Stomach smooth muscle (tissue), 2 donors: ENCODE measurements around the gene CD164L2.
A peak's percentile ranks its signal among the peaks of the same experiment; 100 is the strongest.
"Not testable (repeated sequence)": the region's sequence is repeated elsewhere in the genome, so short reads cannot be mapped to it uniquely, and the experiment has no call there.

ENCODE experiments used
- H3K27ac ChIP-seq: one replicate; pipeline ENCODE4 v1.7.0; 2013; ENCODE audit warnings: mild to moderate bottlenecking, low read length, inconsistent platforms
- H3K27me3 ChIP-seq, 2 donors: one replicate each; pipeline ENCODE4 v1.7.0; 2013; ENCODE audit warnings: low read length in 2 of 2; ENCODE audit not compliant: insufficient read depth in 2 of 2, control insufficient read depth in 1 of 2
- H3K36me3 ChIP-seq, 2 donors: one replicate each; pipeline ENCODE4 v1.7.0; 2013; ENCODE audit warnings: low read length in 2 of 2; ENCODE audit not compliant: control insufficient read depth in 2 of 2, insufficient read depth in 2 of 2
- H3K4me1 ChIP-seq: one replicate; pipeline ENCODE4 v1.7.0; 2013; ENCODE audit warnings: low read length; ENCODE audit not compliant: control insufficient read depth, insufficient read depth
- H3K4me3 ChIP-seq, 2 donors: one replicate each; pipeline ENCODE4 v1.7.0; 2013; ENCODE audit warnings: low read length in 2 of 2
- H3K9ac ChIP-seq, 2 donors: one replicate each; pipeline ENCODE4 v1.7.0; 2013; ENCODE audit warnings: low read length in 2 of 2, mild to moderate bottlenecking in 1 of 2
- H3K9me3 ChIP-seq, 2 donors: one replicate each; pipeline ENCODE4 v1.7.0; 2013; ENCODE audit warnings: low read length in 2 of 2; ENCODE audit not compliant: control insufficient read depth in 2 of 2
- donor health status: healthy.
- donor health status: Pancreatic carcinoma.

CD164L2 gene

GRCh38 chr1:27417713-27418112 is 34.6 kb upstream of the CD164L2 start:
- Histone ChIP-seq H3K4me3 (no peak overlapping the region), H3K9ac (peak overlapping the region; percentile 68 to 78), H3K9me3 (no peaks in the 10 kb centered on the region), H3K27ac (peak overlapping the region; percentile 87), H3K36me3 (peaks cover 36 to 41% of the 10 kb centered on the region in 2 donors), H3K27me3 (no peaks in the 10 kb centered on the region), H3K4me1 (peaks cover 31% of the 10 kb centered on the region)

- Histone ChIP-seq H3K4me3 (no peak overlapping the region), H3K27me3 (no peaks in the 10 kb centered on the region), H3K36me3 (peaks cover 44 to 45% of the 10 kb centered on the region in 2 donors), H3K27ac (peak overlapping the region; percentile 87), H3K9me3 (no peaks in the 10 kb centered on the region), H3K9ac (no peak overlapping the region), H3K4me1 (peaks cover 31% of the 10 kb centered on the region)
These were observed 33.4 kb upstream of the CD164L2 start for GRCh38 chr1:27416387-27417111.

- peaks cover 59 to 60% of the 10 kb centered on the region in 2 donors for H3K36me3 ChIP-seq
- H3K9ac ChIP-seq, result peak overlapping the region in 1 of 2 donors; percentile 42
These were observed 31.0 kb upstream of the CD164L2 start for GRCh38 chr1:27414091-27414490.

GRCh38 chr1:27413004-27413403 is 29.9 kb upstream of the CD164L2 start:
- H3K9me3 ChIP-seq, result no peaks in the 10 kb centered on the region
- no peak overlapping the region for H3K4me3 ChIP-seq
- H3K36me3 ChIP-seq, result peaks cover 68% of the 10 kb centered on the region in 2 donors
- no peaks in the 10 kb centered on the region for H3K27me3 ChIP-seq
- H3K4me1 ChIP-seq, result peaks cover 16% of the 10 kb centered on the region
- no peak overlapping the region for H3K27ac ChIP-seq
- H3K9ac ChIP-seq, result peak overlapping the region in 1 of 2 donors; percentile 42

More at GRCh38 chr1:27414091-27414490, 31.0 kb upstream of the CD164L2 start:
- no peaks in the 10 kb centered on the region for H3K9me3 ChIP-seq
- no peak overlapping the region for H3K4me3 ChIP-seq
- H3K27ac ChIP-seq, result no peak overlapping the region
- peaks cover 26% of the 10 kb centered on the region for H3K4me1 ChIP-seq
- no peaks in the 10 kb centered on the region for H3K27me3 ChIP-seq

- Histone ChIP-seq H3K4me3 (no peak overlapping the region), H3K36me3 (peaks cover 70 to 71% of the 10 kb centered on the region in 2 donors), H3K27me3 (no peaks in the 10 kb centered on the region), H3K9ac (no peak overlapping the region), H3K4me1 (peaks cover 11% of the 10 kb centered on the region), H3K9me3 (no peaks in the 10 kb centered on the region), H3K27ac (no peak overlapping the region)
These were observed 29.4 kb upstream of the CD164L2 start for GRCh38 chr1:27412502-27412901.

GRCh38 chr1:27410709-27411108 is 27.6 kb upstream of the CD164L2 start:
- Histone ChIP-seq H3K9me3 (no peaks in the 10 kb centered on the region), H3K4me3 (no peak overlapping the region), H3K9ac (no peak overlapping the region), H3K27ac (no peak overlapping the region), H3K36me3 (peaks cover 66 to 69% of the 10 kb centered on the region in 2 donors), H3K4me1 (peaks cover 12% of the 10 kb centered on the region), H3K27me3 (no peaks in the 10 kb centered on the region)

- no peaks in the 10 kb centered on the region for H3K9me3 ChIP-seq
- H3K27ac ChIP-seq, result no peak overlapping the region
- no peaks in the 10 kb centered on the region for H3K27me3 ChIP-seq
- H3K9ac ChIP-seq, result no peak overlapping the region
- H3K4me1 ChIP-seq, result peaks cover 22% of the 10 kb centered on the region
- H3K36me3 ChIP-seq, result peaks cover 58 to 60% of the 10 kb centered on the region in 2 donors
- H3K4me3 ChIP-seq, result no peak overlapping the region
These were observed 26.5 kb upstream of the CD164L2 start for GRCh38 chr1:27409669-27410068.

- Histone ChIP-seq H3K27me3 (no peaks in the 10 kb centered on the region), H3K27ac (peak overlapping the region; percentile 24), H3K9ac (no peak overlapping the region), H3K36me3 (peaks cover 43 to 46% of the 10 kb centered on the region in 2 donors), H3K4me3 (no peak overlapping the region), H3K4me1 (peaks cover 35% of the 10 kb centered on the region), H3K9me3 (no peaks in the 10 kb centered on the region)
These were observed 25.0 kb upstream of the CD164L2 start for GRCh38 chr1:27408151-27408550.

- H3K9me3 ChIP-seq, H3K27me3 ChIP-seq, H3K4me3 ChIP-seq, H3K9ac ChIP-seq: not testable (repeated sequence)
- Histone ChIP-seq H3K4me1 (peaks cover 48% of the 10 kb centered on the region), H3K36me3 (peaks cover 33 to 35% of the 10 kb centered on the region in 2 donors), H3K27ac (peak overlapping the region; percentile 18)
These were observed 23.7 kb upstream of the CD164L2 start for GRCh38 chr1:27406791-27407190.

- no peaks in the 10 kb centered on the region for H3K9me3 ChIP-seq
- peaks cover 51% of the 10 kb centered on the region for H3K4me1 ChIP-seq
- H3K9ac ChIP-seq, result peak overlapping the region; percentile 1 to 13
- H3K27ac ChIP-seq, result peak overlapping the region; percentile 81
- no peaks in the 10 kb centered on the region for H3K27me3 ChIP-seq
- no peak overlapping the region for H3K4me3 ChIP-seq
- H3K36me3 ChIP-seq, result peaks cover 31 to 34% of the 10 kb centered on the region in 2 donors
These were observed 23.2 kb upstream of the CD164L2 start for GRCh38 chr1:27406362-27406680.

- H3K27me3 ChIP-seq, H3K9me3 ChIP-seq, H3K4me3 ChIP-seq: not testable (repeated sequence)
- Histone ChIP-seq H3K4me1 (peaks cover 56% of the 10 kb centered on the region), H3K9ac (peak overlapping the region; percentile 1 to 13), H3K36me3 (peaks cover 27 to 29% of the 10 kb centered on the region in 2 donors), H3K27ac (peak overlapping the region; percentile 81)
These were observed 22.6 kb upstream of the CD164L2 start for GRCh38 chr1:27405598-27406361.
